GM23338 (cell line): ENCODE data around the gene IQCK. TPM values are rescaled to one million over a fixed set of nuclear protein-coding genes. Genes with fewer than 3 reads are reported as not detected.

Source experiments
- ATAC-seq: fragments of 200-7000 bp; cut with Tn5 transposase; 3 replicates; pipeline ENCODE4 v1.9.1; 2020
- DNase-seq: peaks from one replicate; pipeline ENCODE4 v3.0.0-alpha.2; 2015; ENCODE audit warnings: low spot score
- H2AFZ ChIP-seq: fragments of 200-600 bp; sonication (generic); 2 replicates; pipeline ENCODE4 v1.8.0; 2016; ENCODE audit warnings: antibody characterized with exemption, mild to moderate bottlenecking, moderate library complexity
- H3F3A ChIP-seq: fragments of 200-600 bp; sonication (generic); replicated peaks from 2 replicates; pipeline ENCODE4 v1.8.0; 2017; ENCODE audit warnings: antibody characterized with exemption, mixed run types, low read depth
- H3K27ac ChIP-seq: fragments of 200-600 bp; sonication (generic); 2 replicates; pipeline ENCODE4 v1.6.1; 2016; ENCODE audit warnings: low read depth
- H3K27me3 ChIP-seq: fragments of 200-600 bp; sonication (generic); 2 replicates; pipeline ENCODE4 v1.8.0; 2016; ENCODE audit warnings: mild to moderate bottlenecking, mixed run types, moderate library complexity; ENCODE audit not compliant: insufficient read depth
- H3K36me3 ChIP-seq: fragments of 200-600 bp; sonication (generic); 2 replicates; pipeline ENCODE4 v1.8.0; 2016; ENCODE audit warnings: mild to moderate bottlenecking; ENCODE audit not compliant: insufficient read depth
- H3K4me1 ChIP-seq: fragments of 200-600 bp; sonication (generic); 2 replicates; pipeline ENCODE4 v1.8.0; 2016; ENCODE audit warnings: mild to moderate bottlenecking, moderate library complexity; ENCODE audit not compliant: insufficient read depth
- H3K4me2 ChIP-seq: fragments of 200-600 bp; sonication (generic); 2 replicates; pipeline ENCODE4 v1.7.1; 2017; ENCODE audit warnings: mixed run types
- H3K4me3 ChIP-seq: fragments of 200-600 bp; sonication (generic); 2 replicates; pipeline ENCODE4 v1.6.1; 2016; ENCODE audit warnings: mixed run types
- H3K79me2 ChIP-seq: fragments of 200-600 bp; sonication (generic); replicated peaks from 2 replicates; pipeline ENCODE4 v1.8.0; 2017; ENCODE audit warnings: mild to moderate bottlenecking; ENCODE audit not compliant: insufficient read depth
- H3K9me2 ChIP-seq: fragments of 200-600 bp; sonication (generic); 2 replicates; pipeline ENCODE4 v1.8.0; 2017; ENCODE audit not compliant: insufficient read depth
- H4K20me1 ChIP-seq: fragments of 200-600 bp; sonication (generic); replicated peaks from 2 replicates; pipeline ENCODE4 v1.8.0; 2017; ENCODE audit warnings: mild to moderate bottlenecking; ENCODE audit not compliant: insufficient read depth
- H3K27ac Mint-ChIP-seq: 2 replicates; pipeline ENCODE4 v1.8.0; 2020; ENCODE audit warnings: inconsistent platforms, mild to moderate bottlenecking, moderate library complexity, mixed read lengths
- H3K27me3 Mint-ChIP-seq: 3 replicates; pipeline ENCODE4 v1.8.0; 2022; ENCODE audit warnings: low read depth, mild to moderate bottlenecking, moderate library complexity, mixed read lengths, inconsistent platforms; ENCODE audit not compliant: insufficient read depth, poor library complexity
- H3K36me3 Mint-ChIP-seq: 3 replicates; pipeline ENCODE4 v1.8.0; 2021; ENCODE audit warnings: low read depth, mild to moderate bottlenecking, inconsistent platforms, moderate library complexity, mixed read lengths
- H3K4me1 Mint-ChIP-seq: 3 replicates; pipeline ENCODE4 v1.8.0; 2020; ENCODE audit warnings: mild to moderate bottlenecking, inconsistent platforms, mixed read lengths
- H3K4me3 Mint-ChIP-seq: 3 replicates; pipeline ENCODE4 v1.8.0; 2021; ENCODE audit warnings: moderate library complexity, mild to moderate bottlenecking, inconsistent platforms, mixed read lengths
- H3K9me3 Mint-ChIP-seq: 3 replicates; pipeline ENCODE4 v1.8.0; 2020; ENCODE audit warnings: moderate library complexity, mild to moderate bottlenecking, inconsistent platforms, mixed read lengths
- CREB1 ChIP-seq: fragments of 250-450 bp; sonication (Bioruptor Pico); IDR thresholded peaks from 2 replicates; pipeline ENCODE4 v1.5.0; 2020; ENCODE audit warnings: low read depth, mild to moderate bottlenecking, moderate library complexity
- EZH2 ChIP-seq: fragments of 200-600 bp; sonication (generic); IDR thresholded peaks from one replicate; pipeline ENCODE4 v1.8.0; 2017; ENCODE audit warnings: antibody characterized with exemption, mild to moderate bottlenecking, low read depth; ENCODE audit not compliant: unreplicated experiment
- EZH2phosphoT487 ChIP-seq: fragments of 200-600 bp; sonication (generic); IDR thresholded peaks from one replicate; pipeline ENCODE4 v1.8.1; 2018; ENCODE audit warnings: antibody characterized with exemption; ENCODE audit not compliant: unreplicated experiment
- JUNB ChIP-seq: IDR thresholded peaks from one replicate; pipeline ENCODE4 v1.6.1; 2016; ENCODE audit warnings: antibody characterized with exemption; ENCODE audit not compliant: unreplicated experiment
- NANOG ChIP-seq: IDR thresholded peaks from 2 replicates; pipeline ENCODE4 v1.6.1; 2016; ENCODE audit warnings: antibody characterized with exemption, borderline replicate concordance
- POLR2AphosphoS5 ChIP-seq: IDR thresholded peaks from 2 replicates; pipeline ENCODE4 v1.6.1; 2016; ENCODE audit warnings: antibody characterized with exemption, low read depth
- STAT1 ChIP-seq: IDR thresholded peaks from one replicate; pipeline ENCODE4 v1.6.1; 2016; ENCODE audit warnings: antibody characterized with exemption; ENCODE audit not compliant: unreplicated experiment
- ZNF114 ChIP-seq: fragments of 250-450 bp; sonication (Bioruptor Pico); IDR thresholded peaks from 2 replicates; pipeline ENCODE4 v1.5.0; 2020; ENCODE audit warnings: mild to moderate bottlenecking, moderate library complexity
- ZNF331 ChIP-seq: fragments of 250-450 bp; sonication (Bioruptor Pico); IDR thresholded peaks from 2 replicates; pipeline ENCODE4 v1.5.0; 2020; ENCODE audit warnings: low read depth, mild to moderate bottlenecking, moderate library complexity
- polyA plus RNA-seq: library from polyadenylated mRNA; unstranded; fragments of >200 nt; fragmentation: Nextera tagmentation; extraction: Ambion mirVana; gene quantifications from 2 replicates; pipeline ENCODE4 v1.2.1, GENCODE V29; 2016
- total RNA-seq: library from RNA; depleted of rRNA; stranded (reverse); fragments of >200 nt; shearing (Covaris generic); gene quantifications from 2 replicates; pipeline ENCODE4 v1.2.3, GENCODE V29; 2014
- TF ChIP-seq, protein P1 (sequence below): fragments of 250-450 bp; sonication (Bioruptor Pico); IDR thresholded peaks from 2 replicates; pipeline ENCODE4 v1.5.0; 2020; ENCODE audit warnings: mild to moderate bottlenecking, moderate library complexity
- TF ChIP-seq, protein P2 (sequence below): IDR thresholded peaks from 2 replicates; pipeline ENCODE4 v1.6.1; 2016; ENCODE audit warnings: antibody characterized with exemption

Gene IQCK
- total and polyA plus RNA-seq, 2 experiments from 2014 or later, result 7.6 to 10.0 TPM

DNA sequence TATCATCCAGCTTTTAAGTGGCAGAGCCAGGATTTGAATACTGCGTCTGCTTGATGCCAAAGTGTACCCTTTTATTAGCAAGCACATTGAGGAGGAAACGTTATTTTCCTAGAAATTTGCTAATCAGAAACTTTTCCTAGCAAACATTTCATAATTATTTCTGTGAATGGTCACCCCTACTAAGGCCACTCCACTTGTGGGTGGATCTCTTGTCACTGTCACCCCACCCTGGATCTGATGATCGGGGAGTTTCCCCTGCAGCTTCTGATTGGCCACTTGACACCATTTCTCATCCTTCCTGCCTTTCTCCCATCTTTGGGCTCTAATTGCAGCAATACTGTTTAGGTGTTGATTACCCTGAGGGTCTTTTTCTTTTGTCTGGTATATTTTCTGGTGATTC lies 130.7 kb downstream of the IQCK start (continued):
- TF ChIP-seq, protein P1, sequence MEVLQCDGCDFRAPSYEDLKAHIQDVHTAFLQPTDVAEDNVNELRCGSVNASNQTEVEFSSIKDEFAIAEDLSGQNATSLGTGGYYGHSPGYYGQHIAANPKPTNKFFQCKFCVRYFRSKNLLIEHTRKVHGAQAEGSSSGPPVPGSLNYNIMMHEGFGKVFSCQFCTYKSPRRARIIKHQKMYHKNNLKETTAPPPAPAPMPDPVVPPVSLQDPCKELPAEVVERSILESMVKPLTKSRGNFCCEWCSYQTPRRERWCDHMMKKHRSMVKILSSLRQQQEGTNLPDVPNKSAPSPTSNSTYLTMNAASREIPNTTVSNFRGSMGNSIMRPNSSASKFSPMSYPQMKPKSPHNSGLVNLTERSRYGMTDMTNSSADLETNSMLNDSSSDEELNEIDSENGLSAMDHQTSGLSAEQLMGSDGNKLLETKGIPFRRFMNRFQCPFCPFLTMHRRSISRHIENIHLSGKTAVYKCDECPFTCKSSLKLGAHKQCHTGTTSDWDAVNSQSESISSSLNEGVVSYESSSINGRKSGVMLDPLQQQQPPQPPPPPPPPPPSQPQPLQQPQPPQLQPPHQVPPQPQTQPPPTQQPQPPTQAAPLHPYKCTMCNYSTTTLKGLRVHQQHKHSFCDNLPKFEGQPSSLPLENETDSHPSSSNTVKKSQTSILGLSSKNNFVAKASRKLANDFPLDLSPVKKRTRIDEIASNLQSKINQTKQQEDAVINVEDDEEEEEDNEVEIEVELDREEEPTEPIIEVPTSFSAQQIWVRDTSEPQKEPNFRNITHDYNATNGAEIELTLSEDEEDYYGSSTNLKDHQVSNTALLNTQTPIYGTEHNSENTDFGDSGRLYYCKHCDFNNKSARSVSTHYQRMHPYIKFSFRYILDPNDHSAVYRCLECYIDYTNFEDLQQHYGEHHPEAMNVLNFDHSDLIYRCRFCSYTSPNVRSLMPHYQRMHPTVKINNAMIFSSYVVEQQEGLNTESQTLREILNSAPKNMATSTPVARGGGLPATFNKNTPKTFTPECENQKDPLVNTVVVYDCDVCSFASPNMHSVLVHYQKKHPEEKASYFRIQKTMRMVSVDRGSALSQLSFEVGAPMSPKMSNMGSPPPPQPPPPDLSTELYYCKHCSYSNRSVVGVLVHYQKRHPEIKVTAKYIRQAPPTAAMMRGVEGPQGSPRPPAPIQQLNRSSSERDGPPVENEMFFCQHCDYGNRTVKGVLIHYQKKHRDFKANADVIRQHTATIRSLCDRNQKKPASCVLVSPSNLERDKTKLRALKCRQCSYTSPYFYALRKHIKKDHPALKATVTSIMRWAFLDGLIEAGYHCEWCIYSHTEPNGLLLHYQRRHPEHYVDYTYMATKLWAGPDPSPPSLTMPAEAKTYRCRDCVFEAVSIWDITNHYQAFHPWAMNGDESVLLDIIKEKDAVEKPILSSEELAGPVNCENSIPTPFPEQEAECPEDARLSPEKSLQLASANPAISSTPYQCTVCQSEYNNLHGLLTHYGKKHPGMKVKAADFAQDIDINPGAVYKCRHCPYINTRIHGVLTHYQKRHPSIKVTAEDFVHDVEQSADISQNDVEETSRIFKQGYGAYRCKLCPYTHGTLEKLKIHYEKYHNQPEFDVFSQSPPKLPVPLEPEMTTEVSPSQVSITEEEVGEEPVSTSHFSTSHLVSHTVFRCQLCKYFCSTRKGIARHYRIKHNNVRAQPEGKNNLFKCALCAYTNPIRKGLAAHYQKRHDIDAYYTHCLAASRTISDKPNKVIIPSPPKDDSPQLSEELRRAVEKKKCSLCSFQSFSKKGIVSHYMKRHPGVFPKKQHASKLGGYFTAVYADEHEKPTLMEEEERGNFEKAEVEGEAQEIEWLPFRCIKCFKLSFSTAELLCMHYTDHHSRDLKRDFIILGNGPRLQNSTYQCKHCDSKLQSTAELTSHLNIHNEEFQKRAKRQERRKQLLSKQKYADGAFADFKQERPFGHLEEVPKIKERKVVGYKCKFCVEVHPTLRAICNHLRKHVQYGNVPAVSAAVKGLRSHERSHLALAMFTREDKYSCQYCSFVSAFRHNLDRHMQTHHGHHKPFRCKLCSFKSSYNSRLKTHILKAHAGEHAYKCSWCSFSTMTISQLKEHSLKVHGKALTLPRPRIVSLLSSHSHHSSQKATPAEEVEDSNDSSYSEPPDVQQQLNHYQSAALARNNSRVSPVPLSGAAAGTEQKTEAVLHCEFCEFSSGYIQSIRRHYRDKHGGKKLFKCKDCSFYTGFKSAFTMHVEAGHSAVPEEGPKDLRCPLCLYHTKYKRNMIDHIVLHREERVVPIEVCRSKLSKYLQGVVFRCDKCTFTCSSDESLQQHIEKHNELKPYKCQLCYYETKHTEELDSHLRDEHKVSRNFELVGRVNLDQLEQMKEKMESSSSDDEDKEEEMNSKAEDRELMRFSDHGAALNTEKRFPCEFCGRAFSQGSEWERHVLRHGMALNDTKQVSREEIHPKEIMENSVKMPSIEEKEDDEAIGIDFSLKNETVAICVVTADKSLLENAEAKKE (CRISPR knock-in tag), result no peak
- TF ChIP-seq STAT1 (no peak), EZH2 (no peak), ZNF331 (no peak), JUNB (no peak), ZNF114 (CRISPR knock-in tag) (no peak), POLR2AphosphoS5 (no peak)
- TF ChIP-seq, protein P2, sequence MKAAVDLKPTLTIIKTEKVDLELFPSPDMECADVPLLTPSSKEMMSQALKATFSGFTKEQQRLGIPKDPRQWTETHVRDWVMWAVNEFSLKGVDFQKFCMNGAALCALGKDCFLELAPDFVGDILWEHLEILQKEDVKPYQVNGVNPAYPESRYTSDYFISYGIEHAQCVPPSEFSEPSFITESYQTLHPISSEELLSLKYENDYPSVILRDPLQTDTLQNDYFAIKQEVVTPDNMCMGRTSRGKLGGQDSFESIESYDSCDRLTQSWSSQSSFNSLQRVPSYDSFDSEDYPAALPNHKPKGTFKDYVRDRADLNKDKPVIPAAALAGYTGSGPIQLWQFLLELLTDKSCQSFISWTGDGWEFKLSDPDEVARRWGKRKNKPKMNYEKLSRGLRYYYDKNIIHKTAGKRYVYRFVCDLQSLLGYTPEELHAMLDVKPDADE, result no peak

DNA sequence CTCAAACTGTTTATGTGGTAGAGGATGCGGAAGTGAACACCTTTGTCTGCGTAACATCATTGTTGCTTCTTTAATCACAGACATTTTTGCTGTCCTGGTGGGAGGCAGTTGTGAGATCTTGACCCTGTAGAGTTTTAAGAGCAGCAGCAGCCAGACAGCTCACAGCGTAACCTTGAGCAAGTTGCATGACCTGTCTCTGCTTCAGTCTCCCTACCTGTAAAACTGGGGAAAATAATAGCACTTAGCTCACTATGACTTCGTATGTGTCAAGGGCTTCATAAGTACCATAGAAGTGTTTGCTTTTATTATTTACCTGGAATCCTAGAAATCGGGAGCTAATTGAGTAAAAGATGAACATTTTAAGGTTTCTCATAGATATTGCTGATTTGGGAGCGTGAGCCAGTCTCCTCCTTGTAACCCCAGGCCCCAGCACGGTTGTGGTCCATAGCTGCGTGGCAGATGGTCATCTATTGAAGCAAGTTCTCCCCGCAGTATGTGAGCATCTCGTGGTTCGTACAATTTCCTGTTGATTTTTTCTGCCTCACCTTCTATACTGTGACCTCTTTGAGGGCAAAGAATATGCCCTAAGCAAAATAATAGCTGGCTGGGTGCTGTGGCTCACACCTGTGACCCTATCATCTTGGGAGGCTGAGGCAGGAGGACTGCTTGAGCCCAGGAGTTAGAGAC lies 132.2 kb downstream of the IQCK start:
- ATAC-seq (no peak), DNase-seq (no peak)
- Mint-ChIP-seq H3K4me3 (no peak overlapping the region), H3K27me3 (peaks cover 13% of the 10 kb centered on the region), H3K36me3 (no peaks in the 10 kb centered on the region), H3K4me1 (peaks cover 43% of the 10 kb centered on the region), H3K27ac (peak overlapping the region; percentile 22; the same call in 1 of the 2 replicates), H3K9me3 (no peaks in the 10 kb centered on the region; the same call in 2 of the 3 replicates)
- Histone ChIP-seq H3K4me1 (peaks cover 40% of the 10 kb centered on the region), H3K36me3 (no peaks in the 10 kb centered on the region), H2AFZ (no peak overlapping the region), H3K4me3 (no peak overlapping the region), H3K79me2 (no peaks in the 10 kb centered on the region), H3K27ac (no peak overlapping the region), H3K27me3 (no peaks in the 10 kb centered on the region), H3F3A (0 out of 2 replicates have a peak, but pooled peaks cover 6% of the 10 kb centered on the region), H3K4me2 (no peak overlapping the region), H3K9me2 (no peaks in the 10 kb centered on the region), H4K20me1 (no peaks in the 10 kb centered on the region)
- no peak for TF ChIP-seq STAT1
- TF ChIP-seq, protein P2, result no peak
- TF ChIP-seq NANOG, result no peak
- no peak for TF ChIP-seq JUNB
- TF ChIP-seq EZH2, result no peak
- no peak for TF ChIP-seq EZH2phosphoT487
- TF ChIP-seq CREB1, result no peak
